ENCODE results near the gene NINJ2. TPM values are rescaled to one million over a fixed set of nuclear protein-coding genes. Genes with fewer than 3 reads are reported as not detected.
A peak's percentile ranks its signal among the peaks of the same experiment; 100 is the strongest.

NINJ2 gene
- total RNA-seq, 1 donor from 2014 or later: not detected

DNA sequence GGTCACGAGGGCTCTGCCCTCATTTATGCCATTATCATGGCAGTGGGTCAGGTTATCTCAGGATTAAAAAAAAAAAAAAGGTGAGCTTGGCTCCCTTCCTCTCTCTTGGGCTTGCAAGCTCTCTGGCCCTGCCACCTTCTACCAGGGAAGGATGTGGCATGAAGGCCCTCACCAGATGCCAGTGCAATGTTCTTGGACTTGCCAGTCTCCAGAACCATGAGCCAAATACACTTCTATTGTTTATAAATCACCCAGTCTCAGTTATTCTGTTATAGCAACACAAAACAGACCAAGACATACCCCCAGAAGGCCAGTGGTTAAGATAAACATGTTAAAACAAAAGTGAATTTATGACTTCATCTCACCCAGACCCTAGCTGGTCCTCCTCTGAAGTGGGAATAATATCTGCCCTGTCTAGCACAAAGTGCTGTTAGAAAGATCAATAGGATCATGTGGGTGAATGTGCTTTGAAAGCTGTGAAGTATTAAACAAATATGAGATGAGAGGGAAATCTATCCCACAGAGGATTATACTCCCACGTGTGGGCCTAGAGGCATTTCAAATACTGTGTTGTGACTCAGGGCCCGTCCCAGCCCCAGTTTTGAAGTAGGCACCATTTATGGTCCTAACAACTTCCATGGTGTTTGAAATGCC, 88.6 kb downstream of the NINJ2 start:
- H3K4me3 ChIP-seq (ENCODE audit: insufficient read depth, low read depth, low read length): no peak overlapping the region
- H3K36me3 ChIP-seq (ENCODE audit: insufficient read depth, low read length): no peaks in the 10 kb centered on the region
- Mint-ChIP-seq H3K9me3 (ENCODE audit: unreplicated experiment) (peaks cover 8% of the 10 kb centered on the region), H3K4me3 (ENCODE audit: unreplicated experiment) (no peak overlapping the region), H3K27me3 (ENCODE audit: low read depth, unreplicated experiment) (peaks cover 4% of the 10 kb centered on the region), H3K4me1 (ENCODE audit: low read depth, unreplicated experiment) (peaks cover 22% of the 10 kb centered on the region), H3K36me3 (ENCODE audit: low read depth, unreplicated experiment) (no peaks in the 10 kb centered on the region), H3K27ac (ENCODE audit: unreplicated experiment) (peak overlapping the region; percentile 29)
- peak; percentile 58 for DNase-seq (ENCODE audit: low read depth)
- H3K27me3 ChIP-seq (ENCODE audit: insufficient read depth, low read length): no peaks in the 10 kb centered on the region
- no peak overlapping the region for H3K27ac ChIP-seq (ENCODE audit: low read depth, low read length)
- H3K79me2 ChIP-seq (ENCODE audit: insufficient read depth, low read length): no peaks in the 10 kb centered on the region
- no peak overlapping the region for H3K9ac ChIP-seq (ENCODE audit: low read length)
- H4K20me1 ChIP-seq (ENCODE audit: insufficient read depth, low read length): no peaks in the 10 kb centered on the region
- H3K4me1 ChIP-seq (ENCODE audit: insufficient read depth, low read length): peaks cover 25% of the 10 kb centered on the region
- no peak overlapping the region for H3K4me2 ChIP-seq (ENCODE audit: low read length)
- TF ChIP-seq CTCF (IDR thresholded peaks at IDR 0.05; ENCODE audit: insufficient read depth, low read depth, low read length) (no peak), EZH2 (IDR thresholded peaks at IDR 0.05; ENCODE audit: insufficient read depth, low read length) (no peak)
- FAIRE-seq: no peak
- no peak overlapping the region for H2AFZ ChIP-seq (ENCODE audit: low read depth, low read length)
- H3K9me3 ChIP-seq (ENCODE audit: insufficient read depth, low read depth, low read length): no peaks in the 10 kb centered on the region

- no peaks in the 10 kb centered on the region for H3K79me2 ChIP-seq (ENCODE audit: insufficient read depth, low read length)
- H3K4me2 ChIP-seq (ENCODE audit: low read length): no peak overlapping the region
- no peak overlapping the region for H3K4me3 ChIP-seq (ENCODE audit: insufficient read depth, low read depth, low read length)
- Mint-ChIP-seq H3K36me3 (ENCODE audit: low read depth, unreplicated experiment) (no peaks in the 10 kb centered on the region), H3K27me3 (ENCODE audit: low read depth, unreplicated experiment) (peaks cover 5% of the 10 kb centered on the region), H3K4me3 (ENCODE audit: unreplicated experiment) (peak overlapping the region; percentile 45), H3K9me3 (ENCODE audit: unreplicated experiment) (peaks cover 8% of the 10 kb centered on the region), H3K4me1 (ENCODE audit: low read depth, unreplicated experiment) (peaks cover 20% of the 10 kb centered on the region), H3K27ac (ENCODE audit: unreplicated experiment) (no peak overlapping the region)
- no peaks in the 10 kb centered on the region for H3K36me3 ChIP-seq (ENCODE audit: insufficient read depth, low read length)
- H3K4me1 ChIP-seq (ENCODE audit: insufficient read depth, low read length): peaks cover 25% of the 10 kb centered on the region
- no peak overlapping the region for H3K9ac ChIP-seq (ENCODE audit: low read length)
- no peak for TF ChIP-seq CTCF (IDR thresholded peaks at IDR 0.05; ENCODE audit: insufficient read depth, low read depth, low read length)
- no peak for TF ChIP-seq EZH2 (IDR thresholded peaks at IDR 0.05; ENCODE audit: insufficient read depth, low read length)
- no peak overlapping the region for H3K27ac ChIP-seq (ENCODE audit: low read depth, low read length)
- H2AFZ ChIP-seq (ENCODE audit: low read depth, low read length): no peak overlapping the region
- no peak for DNase-seq (ENCODE audit: low read depth)
- no peaks in the 10 kb centered on the region for H3K27me3 ChIP-seq (ENCODE audit: insufficient read depth, low read length)
- no peaks in the 10 kb centered on the region for H3K9me3 ChIP-seq (ENCODE audit: insufficient read depth, low read depth, low read length)
- no peak for FAIRE-seq
- no peaks in the 10 kb centered on the region for H4K20me1 ChIP-seq (ENCODE audit: insufficient read depth, low read length)
Measured at GRCh38 chr12:573232-573631, 90.0 kb downstream of the NINJ2 start.

- peaks cover 5% of the 10 kb centered on the region for H3K27me3 Mint-ChIP-seq (ENCODE audit: low read depth, unreplicated experiment)
- H2AFZ ChIP-seq (ENCODE audit: low read depth, low read length): peak overlapping the region; percentile 44
- H3K4me3 Mint-ChIP-seq (ENCODE audit: unreplicated experiment): no peak overlapping the region
- peaks cover 20% of the 10 kb centered on the region for H3K4me1 Mint-ChIP-seq (ENCODE audit: low read depth, unreplicated experiment)
- H4K20me1 ChIP-seq (ENCODE audit: insufficient read depth, low read length): no peaks in the 10 kb centered on the region
- H3K4me2 ChIP-seq (ENCODE audit: low read length): no peak overlapping the region
- FAIRE-seq (no peak), DNase-seq (ENCODE audit: low read depth) (no peak)
- no peaks in the 10 kb centered on the region for H3K36me3 Mint-ChIP-seq (ENCODE audit: low read depth, unreplicated experiment)
- peak overlapping the region; percentile 21 for H3K9ac ChIP-seq (ENCODE audit: low read length)
- TF ChIP-seq CTCF (IDR thresholded peaks at IDR 0.05; ENCODE audit: insufficient read depth, low read depth, low read length): no peak
- no peak for TF ChIP-seq EZH2 (IDR thresholded peaks at IDR 0.05; ENCODE audit: insufficient read depth, low read length)
- no peaks in the 10 kb centered on the region for H3K27me3 ChIP-seq (ENCODE audit: insufficient read depth, low read length)
- H3K79me2 ChIP-seq (ENCODE audit: insufficient read depth, low read length): no peaks in the 10 kb centered on the region
- no peaks in the 10 kb centered on the region for H3K9me3 ChIP-seq (ENCODE audit: insufficient read depth, low read depth, low read length)
- H3K36me3 ChIP-seq (ENCODE audit: insufficient read depth, low read length): no peaks in the 10 kb centered on the region
- H3K27ac Mint-ChIP-seq (ENCODE audit: unreplicated experiment): no peak overlapping the region
- peaks cover 8% of the 10 kb centered on the region for H3K9me3 Mint-ChIP-seq (ENCODE audit: unreplicated experiment)
- peaks cover 25% of the 10 kb centered on the region for H3K4me1 ChIP-seq (ENCODE audit: insufficient read depth, low read length)
- no peak overlapping the region for H3K4me3 ChIP-seq (ENCODE audit: insufficient read depth, low read depth, low read length)
- no peak overlapping the region for H3K27ac ChIP-seq (ENCODE audit: low read depth, low read length)
Measured at GRCh38 chr12:572532-572899, 90.7 kb downstream of the NINJ2 start.

Measured in astrocyte (in vitro differentiated cells and primary cell).